ENCODE measurements around the gene CTNNA3.

DNA sequence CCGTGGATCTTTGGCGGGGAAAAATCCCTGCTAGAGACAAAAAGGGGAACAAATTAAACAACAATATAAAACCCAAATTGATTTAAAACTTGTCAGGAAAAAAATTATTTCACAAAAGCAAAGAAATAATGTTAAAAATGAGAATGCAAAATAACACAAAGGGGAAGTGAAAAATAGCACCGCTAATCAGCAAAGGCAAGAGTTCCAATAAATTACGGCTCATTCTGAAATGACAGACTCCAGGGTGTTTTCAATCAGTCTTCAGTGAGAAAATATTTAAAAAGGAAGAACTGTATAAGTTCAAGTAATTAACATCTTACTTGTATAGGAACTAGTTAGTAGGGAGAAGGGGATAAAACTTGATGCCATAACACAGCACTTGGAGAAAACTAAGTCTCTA lies 433.3 kb downstream of the CTNNA3 start:
- TF ChIP-seq, protein P1, sequence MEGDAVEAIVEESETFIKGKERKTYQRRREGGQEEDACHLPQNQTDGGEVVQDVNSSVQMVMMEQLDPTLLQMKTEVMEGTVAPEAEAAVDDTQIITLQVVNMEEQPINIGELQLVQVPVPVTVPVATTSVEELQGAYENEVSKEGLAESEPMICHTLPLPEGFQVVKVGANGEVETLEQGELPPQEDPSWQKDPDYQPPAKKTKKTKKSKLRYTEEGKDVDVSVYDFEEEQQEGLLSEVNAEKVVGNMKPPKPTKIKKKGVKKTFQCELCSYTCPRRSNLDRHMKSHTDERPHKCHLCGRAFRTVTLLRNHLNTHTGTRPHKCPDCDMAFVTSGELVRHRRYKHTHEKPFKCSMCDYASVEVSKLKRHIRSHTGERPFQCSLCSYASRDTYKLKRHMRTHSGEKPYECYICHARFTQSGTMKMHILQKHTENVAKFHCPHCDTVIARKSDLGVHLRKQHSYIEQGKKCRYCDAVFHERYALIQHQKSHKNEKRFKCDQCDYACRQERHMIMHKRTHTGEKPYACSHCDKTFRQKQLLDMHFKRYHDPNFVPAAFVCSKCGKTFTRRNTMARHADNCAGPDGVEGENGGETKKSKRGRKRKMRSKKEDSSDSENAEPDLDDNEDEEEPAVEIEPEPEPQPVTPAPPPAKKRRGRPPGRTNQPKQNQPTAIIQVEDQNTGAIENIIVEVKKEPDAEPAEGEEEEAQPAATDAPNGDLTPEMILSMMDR (IDR thresholded peaks at IDR 0.05): no peak
- TF ChIP-seq POLR2A (IDR thresholded peaks at IDR 0.05): no peak

Measured in right lobe of liver (tissue), 4 donors.